ENCODE measurements around the gene LTN1. TPM values are rescaled to one million over a fixed set of nuclear protein-coding genes. Genes with fewer than 3 reads are reported as not detected.

LTN1 gene
- total RNA-seq, 2 donors from 2014 or later: 15.2 to 20.0 TPM

- no peak for ATAC-seq
- TF ChIP-seq POLR2A (IDR thresholded peaks at IDR 0.05) (no peak), CTCF (IDR thresholded peaks at IDR 0.05) (no peak)
- peaks cover 4% of the 10 kb centered on the region for H3K4me1 ChIP-seq
- no peaks in the 10 kb centered on the region for H3K9me3 ChIP-seq
- WGBS, 2 donors: 73 to 100% methylated on average over 1 of the region's 1 CpG
- H3K27me3 ChIP-seq: no peaks in the 10 kb centered on the region
- no peak overlapping the region for H3K27ac ChIP-seq
- H3K4me3 ChIP-seq: no peak overlapping the region
- peaks cover 5 to 14% of the 10 kb centered on the region in 2 donors for H3K36me3 ChIP-seq (replicated peaks in 1 of 2; ENCODE audit: insufficient read depth in 1 of 2, low read depth in 2 of 2)
- no peak for DNase-seq
- intact Hi-C loops (cut with DNase I): no loop called here
Measured at GRCh38 chr21:29030909-29031308, 38.2 kb upstream of the LTN1 start.

GRCh38 chr21:29029524-29029923 is 36.8 kb upstream of the LTN1 start:
- no peak overlapping the region for H3K27ac ChIP-seq
- H3K4me1 ChIP-seq: peaks cover 11% of the 10 kb centered on the region
- DNase-seq: no peak
- H3K9me3 ChIP-seq: no peaks in the 10 kb centered on the region
- no peak for ATAC-seq
- H3K27me3 ChIP-seq: no peaks in the 10 kb centered on the region
- peaks cover 5 to 9% of the 10 kb centered on the region in 2 donors for H3K36me3 ChIP-seq (replicated peaks in 1 of 2; ENCODE audit: insufficient read depth in 1 of 2, low read depth in 2 of 2)
- 60 to 85% methylated on average over 1 of the region's 1 CpG for WGBS, 2 donors
- TF ChIP-seq CTCF (IDR thresholded peaks at IDR 0.05) (no peak), POLR2A (IDR thresholded peaks at IDR 0.05) (no peak)
- intact Hi-C loops (cut with DNase I): no loop called here
- H3K4me3 ChIP-seq: no peak overlapping the region

- 0 to 1% methylated on average over 6 of the region's 6 CpGs for WGBS, 2 donors
- intact Hi-C loops (cut with DNase I): no loop called here
- H3K27ac ChIP-seq: peak overlapping the region; percentile 91 to 98 (median 94)
Measured at GRCh38 chr21:29025328-29025713, 32.6 kb upstream of the LTN1 start.

GRCh38 chr21:29024474-29025327 is 32.0 kb upstream of the LTN1 start, which contains the start of gene USP16:
Gene USP16, plus strand, starts transcription at chr21:29024668. Its CDS starts 3,246 bp downstream, at chr21:29027914.
- Histone ChIP-seq H3K27ac (peak within 1 kb of the TSS; percentile 91 to 98 (median 94)), H3K4me3 (peak within 1 kb of the TSS; percentile 33 to 35), H3K4me1 (peaks cover 14% of the 10 kb centered on the region), H3K27me3 (no peaks in the 10 kb centered on the region), H3K36me3 (replicated peaks in 1 of 2; ENCODE audit: insufficient read depth in 1 of 2, low read depth in 2 of 2) (no peaks in the 10 kb centered on the region), H3K9me3 (no peaks in the 10 kb centered on the region)
- TF ChIP-seq CTCF (IDR thresholded peaks at IDR 0.05) (peak in 4 of 7 experiments; percentile 41 to 51 (median 49)), POLR2A (IDR thresholded peaks at IDR 0.05) (peak; percentile 54 to 90 (median 85))
- ATAC-seq (peak; percentile 97), DNase-seq (peak; percentile 95 to 97 (median 96))
- intact Hi-C loops (cut with DNase I): no loop called here
- 0 to 1% methylated on average over 24 to 48 of the region's 48 CpGs for WGBS, 2 donors

More at GRCh38 chr21:29025328-29025713, 32.6 kb upstream of the LTN1 start:
- Histone ChIP-seq H3K9me3 (no peaks in the 10 kb centered on the region), H3K36me3 (replicated peaks in 1 of 2; ENCODE audit: insufficient read depth in 1 of 2, low read depth in 2 of 2) (no peaks in the 10 kb centered on the region), H3K4me3 (peak overlapping the region; percentile 33 to 35), H3K27me3 (no peaks in the 10 kb centered on the region), H3K4me1 (peaks cover 11% of the 10 kb centered on the region)
- ATAC-seq (no peak), DNase-seq (no peak)
- no peak for TF ChIP-seq POLR2A (IDR thresholded peaks at IDR 0.05)
- no peak for TF ChIP-seq CTCF (IDR thresholded peaks at IDR 0.05)

All from body of pancreas (tissue), 4 donors.